Loucy (cell line): ENCODE measurements around the gene NRXN3.
"Not testable (repeated sequence)": the region's sequence is repeated elsewhere in the genome, so short reads cannot be mapped to it uniquely, and the experiment has no call there.

Experiments used
- H2AFZ ChIP-seq: fragments of 200-600 bp; sonication (generic); 2 replicates; pipeline ENCODE4 v1.6.0; 2016; ENCODE audit warnings: antibody characterized with exemption, mild to moderate bottlenecking, low read length, moderate library complexity
- H3F3A ChIP-seq: fragments of 200-600 bp; 2 replicates; pipeline ENCODE4 v1.6.0; 2016; ENCODE audit warnings: antibody characterized with exemption, low read depth, mild to moderate bottlenecking
- H3K27me3 ChIP-seq: fragments of 200-600 bp; sonication (generic); 2 replicates; pipeline ENCODE4 v1.6.1; 2014; ENCODE audit warnings: low read length, mild to moderate bottlenecking; ENCODE audit not compliant: insufficient read depth, poor library complexity, severe bottlenecking
- H3K36me3 ChIP-seq: fragments of 200-600 bp; sonication (generic); 2 replicates; pipeline ENCODE4 v1.6.1; 2016; ENCODE audit warnings: low read length; ENCODE audit not compliant: insufficient read depth
- H3K4me1 ChIP-seq: fragments of 200-600 bp; sonication (generic); 2 replicates; pipeline ENCODE4 v1.5.1; 2014; ENCODE audit warnings: low read length, mild to moderate bottlenecking; ENCODE audit not compliant: insufficient read depth, poor library complexity, severe bottlenecking
- H3K4me2 ChIP-seq: fragments of 200-600 bp; sonication (generic); 2 replicates; pipeline ENCODE4 v1.6.0; 2014; ENCODE audit warnings: antibody characterized with exemption, low read length, low read depth, mild to moderate bottlenecking; ENCODE audit not compliant: poor library complexity, severe bottlenecking
- H3K4me3 ChIP-seq: fragments of 200-600 bp; sonication (generic); 2 replicates; pipeline ENCODE4 v1.5.1; 2014; ENCODE audit warnings: low read length, mild to moderate bottlenecking, mixed read lengths; ENCODE audit not compliant: poor library complexity, severe bottlenecking
- H3K79me2 ChIP-seq: fragments of 200-600 bp; sonication (generic); 2 replicates; pipeline ENCODE4 v1.6.1; 2014; ENCODE audit warnings: low read length; ENCODE audit not compliant: insufficient read depth
- H3K9ac ChIP-seq: fragments of 200-600 bp; sonication (generic); 2 replicates; pipeline ENCODE4 v1.6.0; 2014; ENCODE audit warnings: mild to moderate bottlenecking, low read depth, low read length, moderate library complexity; ENCODE audit not compliant: poor library complexity, severe bottlenecking
- H3K9me2 ChIP-seq: fragments of 200-600 bp; sonication (generic); replicated peaks from 2 replicates; pipeline ENCODE4 v1.6.1; 2016; ENCODE audit warnings: low read depth, low read length, mixed read lengths
- H3K9me3 ChIP-seq: fragments of 200-600 bp; sonication (generic); 2 replicates; pipeline ENCODE4 v1.6.1; 2014; ENCODE audit warnings: mild to moderate bottlenecking, antibody characterized with exemption, low read length, low read depth; ENCODE audit not compliant: insufficient read depth
- H4K20me1 ChIP-seq: fragments of 200-600 bp; sonication (generic); 2 replicates; pipeline ENCODE4 v1.6.0; 2014; ENCODE audit warnings: antibody characterized with exemption, low read length, mild to moderate bottlenecking; ENCODE audit not compliant: insufficient read depth, poor library complexity, severe bottlenecking
- EZH2phosphoT487 ChIP-seq: fragments of 200-600 bp; IDR thresholded peaks from 2 replicates; pipeline ENCODE4 v1.6.1; 2018; ENCODE audit warnings: antibody characterized with exemption, mild to moderate bottlenecking, moderate library complexity, borderline replicate concordance
- TF ChIP-seq, protein P1 (sequence below): fragments of 200-600 bp; sonication (generic); conservative IDR thresholded peaks from 2 replicates; pipeline ENCODE4 v1.5.1; 2014; ENCODE audit warnings: mild to moderate bottlenecking, antibody characterized with exemption, low read length

NRXN3 gene

DNA sequence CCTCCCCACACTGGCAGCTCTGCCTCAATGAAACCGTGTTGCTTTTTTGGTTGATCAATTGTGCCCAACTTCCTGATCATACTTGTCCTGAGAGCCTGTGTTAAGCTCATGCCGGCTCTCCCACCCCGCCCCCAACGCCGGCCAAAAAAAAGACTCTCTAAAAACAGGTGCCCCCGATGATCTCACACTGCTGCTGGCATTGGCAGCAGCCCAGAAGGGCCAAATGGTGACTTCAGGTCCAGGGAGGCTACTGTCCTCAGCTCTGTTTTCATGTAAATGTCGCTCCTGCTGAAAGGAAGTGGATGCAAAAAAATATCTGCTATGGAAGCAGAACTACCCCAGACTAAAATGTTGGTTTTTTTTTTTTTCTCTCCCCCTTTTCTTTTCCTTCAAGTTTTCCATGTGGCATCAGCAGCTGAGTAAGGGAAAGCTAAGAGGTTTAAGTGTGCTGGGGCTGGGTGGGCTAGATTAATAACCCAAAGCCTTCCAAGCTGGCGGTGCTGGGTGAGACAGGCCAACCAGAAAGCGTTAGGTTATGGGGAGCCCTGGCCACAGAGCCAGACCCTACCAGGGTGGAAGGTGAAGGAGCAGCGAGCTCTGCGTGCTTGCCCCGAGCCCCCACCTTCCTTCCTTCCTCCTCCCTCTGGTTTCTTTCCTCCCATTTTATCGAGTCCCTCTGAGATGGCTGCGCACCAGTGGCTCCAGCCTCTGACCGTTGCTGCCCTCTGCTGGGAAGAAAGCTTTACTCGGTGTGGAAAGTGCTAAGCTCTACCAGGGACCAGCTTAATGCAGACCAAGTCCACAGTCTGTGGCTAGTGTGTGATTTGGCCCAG, 396.1 kb downstream of the NRXN3 start:
- no peak overlapping the region for H3K4me2 ChIP-seq
- H3K4me3 ChIP-seq: no peak overlapping the region
- H3K79me2 ChIP-seq: no peaks in the 10 kb centered on the region
- H3F3A ChIP-seq: no peaks in the 10 kb centered on the region
- 0 out of 2 replicates have a peak overlapping the region, but pooled peaks have one; percentile 48 for H2AFZ ChIP-seq
- no peaks in the 10 kb centered on the region for H3K4me1 ChIP-seq
- no peaks in the 10 kb centered on the region for H3K27me3 ChIP-seq
- TF ChIP-seq, protein P1, sequence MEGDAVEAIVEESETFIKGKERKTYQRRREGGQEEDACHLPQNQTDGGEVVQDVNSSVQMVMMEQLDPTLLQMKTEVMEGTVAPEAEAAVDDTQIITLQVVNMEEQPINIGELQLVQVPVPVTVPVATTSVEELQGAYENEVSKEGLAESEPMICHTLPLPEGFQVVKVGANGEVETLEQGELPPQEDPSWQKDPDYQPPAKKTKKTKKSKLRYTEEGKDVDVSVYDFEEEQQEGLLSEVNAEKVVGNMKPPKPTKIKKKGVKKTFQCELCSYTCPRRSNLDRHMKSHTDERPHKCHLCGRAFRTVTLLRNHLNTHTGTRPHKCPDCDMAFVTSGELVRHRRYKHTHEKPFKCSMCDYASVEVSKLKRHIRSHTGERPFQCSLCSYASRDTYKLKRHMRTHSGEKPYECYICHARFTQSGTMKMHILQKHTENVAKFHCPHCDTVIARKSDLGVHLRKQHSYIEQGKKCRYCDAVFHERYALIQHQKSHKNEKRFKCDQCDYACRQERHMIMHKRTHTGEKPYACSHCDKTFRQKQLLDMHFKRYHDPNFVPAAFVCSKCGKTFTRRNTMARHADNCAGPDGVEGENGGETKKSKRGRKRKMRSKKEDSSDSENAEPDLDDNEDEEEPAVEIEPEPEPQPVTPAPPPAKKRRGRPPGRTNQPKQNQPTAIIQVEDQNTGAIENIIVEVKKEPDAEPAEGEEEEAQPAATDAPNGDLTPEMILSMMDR: peak; percentile 83
- no peak for TF ChIP-seq EZH2phosphoT487
- no peaks in the 10 kb centered on the region for H3K36me3 ChIP-seq
- no peak overlapping the region for H3K9ac ChIP-seq
- H3K9me2 ChIP-seq: no peaks in the 10 kb centered on the region
- no peaks in the 10 kb centered on the region for H3K9me3 ChIP-seq
- H4K20me1 ChIP-seq: no peaks in the 10 kb centered on the region

DNA sequence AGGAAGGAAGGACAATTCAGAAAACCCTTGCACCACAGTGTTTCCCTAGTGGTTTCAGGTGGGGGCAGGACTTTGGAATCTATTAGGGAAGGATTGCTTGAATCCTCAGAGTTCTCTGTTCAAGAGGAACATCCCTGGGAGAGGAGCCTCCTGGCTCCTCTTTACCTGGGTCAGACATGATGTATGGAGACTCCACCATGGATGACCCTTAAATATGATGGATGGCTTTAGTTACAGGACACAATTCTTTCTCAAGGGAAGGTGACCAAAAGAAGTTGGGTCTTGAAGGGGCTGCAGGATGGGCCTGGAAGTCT, 396.6 kb downstream of the NRXN3 start:
- H3K4me1 ChIP-seq: no peaks in the 10 kb centered on the region
- no peaks in the 10 kb centered on the region for H3K36me3 ChIP-seq
- H3K27me3 ChIP-seq: no peaks in the 10 kb centered on the region
- H3K4me2 ChIP-seq: no peak overlapping the region
- H3K79me2 ChIP-seq: no peaks in the 10 kb centered on the region
- H3K4me3 ChIP-seq: no peak overlapping the region
- H4K20me1 ChIP-seq: no peaks in the 10 kb centered on the region
- TF ChIP-seq, protein P1: no peak; the same call in 1 of the 2 replicates
- TF ChIP-seq EZH2phosphoT487: no peak
- H3K9me2 ChIP-seq: no peaks in the 10 kb centered on the region
- no peaks in the 10 kb centered on the region for H3F3A ChIP-seq
- no peak overlapping the region for H2AFZ ChIP-seq
- H3K9ac ChIP-seq: no peak overlapping the region
- H3K9me3 ChIP-seq: no peaks in the 10 kb centered on the region

DNA sequence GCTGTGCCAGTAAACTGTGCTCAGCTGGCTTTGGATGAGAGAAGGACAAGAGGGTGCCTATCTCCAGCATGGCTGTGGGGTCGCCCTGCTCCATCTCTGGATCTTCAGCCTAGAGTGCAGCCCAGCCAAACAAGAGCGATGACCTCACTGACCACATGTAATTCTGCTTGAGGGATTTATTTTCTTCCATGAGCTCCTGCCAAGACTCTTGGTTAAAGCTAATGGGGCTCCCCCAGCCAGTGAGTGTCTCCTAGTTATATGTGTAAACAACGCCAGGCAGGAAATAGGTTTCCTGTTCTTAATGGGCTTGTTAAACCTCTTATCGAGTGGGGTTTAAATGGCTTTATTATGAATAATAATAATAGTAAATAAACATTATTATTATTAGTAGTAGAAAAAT, 397.2 kb downstream of the NRXN3 start:
- TF ChIP-seq, protein P1: no peak
- no peak for TF ChIP-seq EZH2phosphoT487
- no peaks in the 10 kb centered on the region for H3F3A ChIP-seq
- H3K4me2 ChIP-seq: no peak overlapping the region
- H3K9me2 ChIP-seq: no peaks in the 10 kb centered on the region
- no peaks in the 10 kb centered on the region for H3K27me3 ChIP-seq
- H2AFZ ChIP-seq: no peak overlapping the region
- H3K4me1 ChIP-seq: no peaks in the 10 kb centered on the region
- no peaks in the 10 kb centered on the region for H3K79me2 ChIP-seq
- no peaks in the 10 kb centered on the region for H3K9me3 ChIP-seq
- H3K4me3 ChIP-seq: no peak overlapping the region
- no peaks in the 10 kb centered on the region for H4K20me1 ChIP-seq
- no peaks in the 10 kb centered on the region for H3K36me3 ChIP-seq
- H3K9ac ChIP-seq: no peak overlapping the region

DNA sequence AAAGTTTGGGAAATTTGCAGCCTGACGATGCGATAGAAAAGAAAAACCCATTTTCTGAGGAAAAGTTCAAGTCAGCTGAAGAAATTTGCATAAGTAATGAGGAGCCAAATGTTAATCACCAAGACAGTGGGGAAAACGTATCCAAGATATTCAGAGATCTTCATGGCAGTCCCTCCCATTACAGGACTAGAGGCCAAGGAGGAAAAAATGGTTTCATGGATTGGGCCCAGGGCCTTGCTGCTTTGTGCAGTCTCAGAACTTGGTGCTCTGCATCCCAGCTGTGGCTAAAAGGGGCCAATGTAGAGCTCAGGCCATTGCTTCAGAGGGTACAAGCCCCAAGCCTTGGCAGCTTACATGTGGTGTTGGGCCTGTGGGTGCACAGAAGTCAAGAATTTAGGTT, 403.6 kb downstream of the NRXN3 start:
- not testable (repeated sequence) for H3K4me3 ChIP-seq, H3K36me3 ChIP-seq, H3K79me2 ChIP-seq, H3K27me3 ChIP-seq, H3K4me1 ChIP-seq, H3K9me3 ChIP-seq, H2AFZ ChIP-seq, H3K9ac ChIP-seq, H3K4me2 ChIP-seq, H4K20me1 ChIP-seq, H3K9me2 ChIP-seq, H3F3A ChIP-seq
